HG02870 (cell line): ENCODE results near the gene SULT1C2.
"Not testable (repeated sequence)": the region's sequence is repeated elsewhere in the genome, so short reads cannot be mapped to it uniquely, and the experiment has no call there.

Experiments
- ATAC-seq: cut with Tn5 transposase; IDR thresholded peaks from one replicate; pipeline ENCODE4 v1.9.1; 2021; ENCODE audit warnings: mild to moderate bottlenecking, moderate library complexity; ENCODE audit not compliant: unreplicated experiment

SULT1C2 gene

GRCh38 chr2:108288534-108289106 is at the start of gene SULT1C2:
Gene SULT1C2 (plus strand): TSS chr2:108288895. CDS start chr2:108293668, 4,773 bp downstream.
- no peak for ATAC-seq

GRCh38 chr2:108239786-108240185 is 48.9 kb upstream of the SULT1C2 start, which contains the start of gene SULT1C3:
Gene SULT1C3 (plus strand): TSS chr2:108239968. CDS start chr2:108247195, 7,227 bp downstream.
- ATAC-seq, result no peak

GRCh38 chr2:108240966-108241365 is 47.7 kb upstream of the SULT1C2 start:
- no peak for ATAC-seq

- ATAC-seq, result no peak
Observed at GRCh38 chr2:108243566-108243965, 45.1 kb upstream of the SULT1C2 start.

GRCh38 chr2:108244667-108245414 is 43.9 kb upstream of the SULT1C2 start:
- ATAC-seq, result no peak

- ATAC-seq, result no peak
Observed at GRCh38 chr2:108253106-108253505, 35.6 kb upstream of the SULT1C2 start.

- ATAC-seq, result no peak
Observed at GRCh38 chr2:108257757-108258331, 30.9 kb upstream of the SULT1C2 start.

- ATAC-seq, result no peak
Observed at GRCh38 chr2:108260773-108261172, 27.9 kb upstream of the SULT1C2 start.

- ATAC-seq, result no peak
Observed at GRCh38 chr2:108262036-108262435, 26.7 kb upstream of the SULT1C2 start.

- no peak for ATAC-seq
Observed at GRCh38 chr2:108263401-108263800, 25.3 kb upstream of the SULT1C2 start.

- no peak for ATAC-seq
Observed at GRCh38 chr2:108266218-108266617, 22.5 kb upstream of the SULT1C2 start.

- no peak for ATAC-seq
Observed at GRCh38 chr2:108267101-108267500, 21.6 kb upstream of the SULT1C2 start.

- no peak for ATAC-seq
Observed at GRCh38 chr2:108268001-108268400, 20.7 kb upstream of the SULT1C2 start.

- ATAC-seq, result no peak
Observed at GRCh38 chr2:108270346-108270745, 18.3 kb upstream of the SULT1C2 start.

GRCh38 chr2:108270768-108271506 is 17.8 kb upstream of the SULT1C2 start:
- no peak for ATAC-seq

GRCh38 chr2:108271691-108272253 is 16.9 kb upstream of the SULT1C2 start:
- no peak for ATAC-seq

- no peak for ATAC-seq
Observed at GRCh38 chr2:108278631-108279030, 10.1 kb upstream of the SULT1C2 start.

GRCh38 chr2:108279468-108279867 is 9.2 kb upstream of the SULT1C2 start:
- ATAC-seq, result no peak

- ATAC-seq, result no peak
Observed at GRCh38 chr2:108280466-108280865, 8.2 kb upstream of the SULT1C2 start.

- not testable (repeated sequence) for ATAC-seq
Observed at GRCh38 chr2:108284566-108284965, 4.1 kb upstream of the SULT1C2 start.

GRCh38 chr2:108285616-108286015 is 3.1 kb upstream of the SULT1C2 start:
- ATAC-seq, result no peak
